Peyer's patch (tissue), 4 donors: ENCODE measurements around the gene VILL.

Experiments used
- POLR2A ChIP-seq, 2 donors: fragments of 450-650 bp; IDR thresholded peaks; one replicate each; pipeline ENCODE4 v1.5.1; 2017; ENCODE audit warnings: antibody characterized with exemption in 2 of 2, mild to moderate bottlenecking in 2 of 2, moderate library complexity in 2 of 2
- TF ChIP-seq, protein P1 (sequence below), 6 experiments: fragments of 450-650 bp in 4 of 6; fragments of 200-600 bp in 2 of 6; sonication (generic) in 1 of 6; IDR thresholded peaks; one replicate each; pipeline ENCODE4 v1.5.1; 2017 to 2019; ENCODE audit warnings: antibody characterized with exemption in 6 of 6, mild to moderate bottlenecking in 3 of 6, moderate library complexity in 1 of 6

DNA sequence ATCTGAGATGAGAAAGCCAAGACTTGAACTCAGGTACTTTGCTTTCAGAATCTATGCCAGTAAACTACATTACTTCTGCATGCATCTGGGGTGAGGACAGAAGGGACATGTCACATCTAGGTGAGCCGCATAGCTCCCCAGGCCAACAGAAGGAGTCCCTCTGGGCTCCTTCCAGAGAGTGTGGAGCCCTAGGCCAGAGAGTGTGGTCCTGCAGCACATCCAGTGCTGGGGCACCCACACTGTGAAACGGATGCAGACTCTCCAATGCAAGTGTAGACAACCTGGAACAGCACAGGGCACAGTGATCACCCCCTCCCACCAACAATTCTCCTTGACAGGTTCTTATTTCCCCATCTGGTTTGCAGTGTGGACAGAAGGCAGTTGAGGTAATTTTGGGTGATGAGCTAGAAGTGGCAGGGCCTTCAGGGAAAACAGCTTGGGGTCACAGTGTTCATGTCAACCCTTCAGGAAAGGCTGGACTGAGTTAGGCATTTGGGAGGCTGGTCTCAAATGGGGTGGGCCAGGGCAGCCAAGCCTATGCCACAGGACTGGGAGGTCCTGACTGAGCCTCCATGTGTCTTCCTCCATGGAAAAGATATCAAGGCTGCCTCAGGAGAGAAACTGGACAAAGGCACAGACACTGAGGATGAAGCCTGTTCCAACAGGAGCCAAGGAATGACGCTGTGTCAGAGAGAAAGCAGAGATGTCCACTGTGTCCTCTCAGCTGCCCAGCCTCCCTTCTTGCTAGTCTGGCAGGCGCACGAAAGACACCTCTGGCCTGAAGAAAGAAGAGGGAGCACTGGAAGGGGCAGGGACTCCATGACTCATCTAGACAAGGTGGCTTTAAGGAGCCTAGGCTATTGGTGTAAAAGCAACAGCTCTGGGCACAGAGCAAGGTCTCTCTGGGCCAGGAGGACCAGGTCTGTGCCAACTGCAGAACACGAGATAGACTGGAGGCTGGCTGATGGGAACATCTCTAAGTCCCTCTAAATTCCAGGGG is 37.2 kb downstream of the VILL start:
- TF ChIP-seq, protein P1, sequence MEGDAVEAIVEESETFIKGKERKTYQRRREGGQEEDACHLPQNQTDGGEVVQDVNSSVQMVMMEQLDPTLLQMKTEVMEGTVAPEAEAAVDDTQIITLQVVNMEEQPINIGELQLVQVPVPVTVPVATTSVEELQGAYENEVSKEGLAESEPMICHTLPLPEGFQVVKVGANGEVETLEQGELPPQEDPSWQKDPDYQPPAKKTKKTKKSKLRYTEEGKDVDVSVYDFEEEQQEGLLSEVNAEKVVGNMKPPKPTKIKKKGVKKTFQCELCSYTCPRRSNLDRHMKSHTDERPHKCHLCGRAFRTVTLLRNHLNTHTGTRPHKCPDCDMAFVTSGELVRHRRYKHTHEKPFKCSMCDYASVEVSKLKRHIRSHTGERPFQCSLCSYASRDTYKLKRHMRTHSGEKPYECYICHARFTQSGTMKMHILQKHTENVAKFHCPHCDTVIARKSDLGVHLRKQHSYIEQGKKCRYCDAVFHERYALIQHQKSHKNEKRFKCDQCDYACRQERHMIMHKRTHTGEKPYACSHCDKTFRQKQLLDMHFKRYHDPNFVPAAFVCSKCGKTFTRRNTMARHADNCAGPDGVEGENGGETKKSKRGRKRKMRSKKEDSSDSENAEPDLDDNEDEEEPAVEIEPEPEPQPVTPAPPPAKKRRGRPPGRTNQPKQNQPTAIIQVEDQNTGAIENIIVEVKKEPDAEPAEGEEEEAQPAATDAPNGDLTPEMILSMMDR (IDR thresholded peaks at IDR 0.05), result no peak
- TF ChIP-seq POLR2A (IDR thresholded peaks at IDR 0.05), result no peak
